ENCODE data around the gene NDE1.

DNA sequence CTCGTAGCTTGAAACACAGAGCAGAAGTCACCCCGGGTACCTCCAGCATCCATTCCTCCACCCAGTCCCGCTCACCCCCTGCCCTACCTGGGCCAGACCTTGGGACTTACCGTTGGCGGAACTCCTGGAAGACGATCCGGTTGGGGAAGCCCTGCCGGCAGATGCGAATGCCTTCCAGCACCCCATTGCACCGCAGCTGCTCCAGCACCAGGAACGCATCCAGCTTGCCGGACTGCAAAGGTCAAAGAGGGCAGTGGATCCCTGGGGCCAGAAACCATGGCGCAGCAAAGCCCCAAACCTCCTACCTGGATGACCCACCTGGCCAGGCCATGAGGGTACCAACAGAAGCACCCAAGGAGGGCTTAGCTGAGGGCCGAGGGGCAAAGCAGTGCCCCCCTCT lies 97.9 kb downstream of the NDE1 start:
- no peak for TF ChIP-seq POLR2A (IDR thresholded peaks at IDR 0.05)
- TF ChIP-seq, protein P1, sequence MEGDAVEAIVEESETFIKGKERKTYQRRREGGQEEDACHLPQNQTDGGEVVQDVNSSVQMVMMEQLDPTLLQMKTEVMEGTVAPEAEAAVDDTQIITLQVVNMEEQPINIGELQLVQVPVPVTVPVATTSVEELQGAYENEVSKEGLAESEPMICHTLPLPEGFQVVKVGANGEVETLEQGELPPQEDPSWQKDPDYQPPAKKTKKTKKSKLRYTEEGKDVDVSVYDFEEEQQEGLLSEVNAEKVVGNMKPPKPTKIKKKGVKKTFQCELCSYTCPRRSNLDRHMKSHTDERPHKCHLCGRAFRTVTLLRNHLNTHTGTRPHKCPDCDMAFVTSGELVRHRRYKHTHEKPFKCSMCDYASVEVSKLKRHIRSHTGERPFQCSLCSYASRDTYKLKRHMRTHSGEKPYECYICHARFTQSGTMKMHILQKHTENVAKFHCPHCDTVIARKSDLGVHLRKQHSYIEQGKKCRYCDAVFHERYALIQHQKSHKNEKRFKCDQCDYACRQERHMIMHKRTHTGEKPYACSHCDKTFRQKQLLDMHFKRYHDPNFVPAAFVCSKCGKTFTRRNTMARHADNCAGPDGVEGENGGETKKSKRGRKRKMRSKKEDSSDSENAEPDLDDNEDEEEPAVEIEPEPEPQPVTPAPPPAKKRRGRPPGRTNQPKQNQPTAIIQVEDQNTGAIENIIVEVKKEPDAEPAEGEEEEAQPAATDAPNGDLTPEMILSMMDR (IDR thresholded peaks at IDR 0.05) = no peak

All from prostate gland (tissue), 2 donors.